SKM-1 (cell line): Measurements from ENCODE around the gene BCAT1.
"Not testable (repeated sequence)": the region's sequence is repeated elsewhere in the genome, so short reads cannot be mapped to it uniquely, and the experiment has no call there.

Experiments used
- DNase-seq: peaks from one replicate; lab custom pipeline; 2025; ENCODE audit not compliant: unreplicated experiment; lab: John Stamatoyannopoulos, UW

Gene BCAT1

DNA sequence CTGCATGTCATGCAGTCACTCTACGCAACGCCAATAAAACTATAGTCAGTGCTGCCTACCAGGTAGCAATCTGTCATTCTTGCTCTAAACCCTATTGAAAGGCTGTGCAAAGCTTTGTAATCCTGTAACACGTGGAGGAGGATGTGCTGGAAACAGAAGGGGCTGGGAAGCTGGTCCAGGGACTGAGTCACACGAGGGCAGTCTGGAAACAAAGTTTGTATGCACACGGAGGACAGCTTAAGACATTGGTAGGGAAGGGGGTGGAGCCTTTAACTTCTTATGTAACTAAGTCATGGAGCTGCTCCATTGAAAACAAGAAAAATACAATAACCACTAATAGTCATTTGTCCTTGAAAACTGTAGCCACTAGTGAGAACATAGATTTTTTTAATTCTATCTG lies 128.0 kb downstream of the BCAT1 start:
- no peak for DNase-seq

- DNase-seq, result no peak
Measured at GRCh38 chr12:24818351-24818750, 130.6 kb downstream of the BCAT1 start.

- no peak for DNase-seq
Measured at GRCh38 chr12:24815114-24815423, 133.8 kb downstream of the BCAT1 start.

DNA sequence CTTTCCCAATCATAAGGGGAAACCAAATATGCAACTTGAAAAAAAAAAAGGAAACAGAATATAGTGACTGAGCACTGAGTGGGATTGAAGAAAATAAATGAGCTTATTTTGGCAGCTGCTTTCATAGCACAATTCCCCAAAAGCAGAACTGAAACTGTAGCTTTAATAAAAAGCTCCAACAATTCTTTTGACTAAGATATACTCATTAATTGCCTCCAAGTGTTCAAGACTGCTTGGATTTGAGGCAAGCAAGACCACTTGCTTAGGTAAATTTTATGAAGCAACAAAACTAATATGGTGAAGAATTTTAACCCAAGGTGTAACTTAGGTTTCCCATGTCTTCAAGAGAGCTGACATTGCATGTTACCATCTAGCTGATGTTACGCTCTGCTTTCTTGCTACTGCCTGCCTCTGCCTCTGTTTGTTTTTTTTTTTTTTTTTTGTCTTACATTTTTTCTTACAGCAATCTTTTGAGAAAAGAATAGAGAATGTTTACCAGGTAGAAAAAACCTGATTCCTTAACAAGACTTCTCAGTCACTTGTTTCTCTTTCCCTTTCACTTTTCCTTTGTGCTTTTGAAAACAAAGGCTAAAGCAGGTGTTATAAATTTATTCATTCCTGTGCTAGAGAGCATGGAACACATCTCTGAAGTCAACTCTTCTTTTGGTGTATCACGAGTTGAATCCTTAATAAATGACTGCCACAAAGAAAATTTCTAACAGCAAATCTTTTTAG lies 134.4 kb downstream of the BCAT1 start:
- no peak for DNase-seq

GRCh38 chr12:24810378-24810777 lies 138.5 kb downstream of the BCAT1 start:
- no peak for DNase-seq

DNA sequence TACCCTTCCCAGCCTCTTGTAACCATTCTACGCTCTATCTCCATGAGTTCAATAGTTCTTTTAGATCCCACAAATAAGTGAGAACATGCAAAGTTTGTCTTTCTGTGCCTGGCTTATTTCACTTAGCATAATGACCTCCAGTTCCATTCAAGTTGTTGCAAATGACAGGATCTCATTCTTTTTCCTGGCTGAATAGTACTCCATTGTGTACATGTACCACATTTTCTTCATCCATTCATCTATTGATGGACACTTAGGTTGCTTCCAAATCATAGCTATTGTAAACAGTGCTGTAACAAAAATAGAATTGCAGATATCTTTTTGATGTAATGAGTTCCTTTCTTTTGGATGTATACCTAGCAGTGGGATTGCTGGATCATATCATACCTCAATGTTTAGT lies 139.6 kb downstream of the BCAT1 start:
- DNase-seq, result not testable (repeated sequence)

GRCh38 chr12:24808651-24809050 lies 140.2 kb downstream of the BCAT1 start:
- no peak for DNase-seq

DNA sequence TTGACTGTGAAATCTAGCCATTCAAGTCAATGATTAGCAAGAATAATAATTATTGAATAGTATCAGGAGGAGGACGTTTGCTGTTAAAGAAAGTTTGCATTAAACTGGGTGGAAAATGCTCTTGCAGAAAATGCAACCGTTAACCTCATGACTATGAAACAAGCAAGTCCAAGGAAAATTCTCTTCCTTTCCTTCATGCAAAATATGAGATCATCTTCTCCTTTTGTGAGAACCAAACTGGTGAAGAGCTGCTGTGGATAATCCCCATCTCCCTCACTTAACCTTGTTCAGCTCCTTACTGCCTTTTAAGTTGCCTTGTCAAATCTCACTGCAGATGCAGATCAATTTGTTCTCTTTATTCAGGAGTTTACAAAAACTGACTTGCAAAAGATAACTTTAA lies 142.5 kb downstream of the BCAT1 start:
- DNase-seq, result no peak

- DNase-seq, result no peak
Measured at GRCh38 chr12:24803430-24804245, 145.3 kb downstream of the BCAT1 start.

- no peak for DNase-seq
Measured at GRCh38 chr12:24798335-24798734, 150.6 kb downstream of the BCAT1 start.

GRCh38 chr12:24797901-24798300 lies 151.0 kb downstream of the BCAT1 start:
- DNase-seq, result no peak

DNA sequence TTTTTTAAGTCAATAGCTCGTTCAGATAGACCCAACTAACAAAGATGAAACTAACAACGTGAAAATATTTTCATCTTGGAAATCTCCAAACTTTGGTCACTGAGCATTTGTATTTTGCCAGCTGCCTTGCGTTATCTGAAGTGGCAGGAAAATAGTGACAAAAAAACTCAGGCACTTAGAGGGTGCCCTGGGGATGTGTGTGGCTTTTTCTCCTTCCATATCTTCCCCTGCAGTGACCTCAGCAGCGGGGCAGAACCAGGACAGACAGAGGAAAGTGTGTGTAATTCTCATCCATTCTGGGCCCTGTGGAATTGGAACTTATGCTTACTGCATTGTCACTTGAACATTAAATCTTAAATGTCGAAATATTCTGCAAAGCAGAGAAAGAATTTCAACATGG lies 152.0 kb downstream of the BCAT1 start:
- no peak for DNase-seq

DNA sequence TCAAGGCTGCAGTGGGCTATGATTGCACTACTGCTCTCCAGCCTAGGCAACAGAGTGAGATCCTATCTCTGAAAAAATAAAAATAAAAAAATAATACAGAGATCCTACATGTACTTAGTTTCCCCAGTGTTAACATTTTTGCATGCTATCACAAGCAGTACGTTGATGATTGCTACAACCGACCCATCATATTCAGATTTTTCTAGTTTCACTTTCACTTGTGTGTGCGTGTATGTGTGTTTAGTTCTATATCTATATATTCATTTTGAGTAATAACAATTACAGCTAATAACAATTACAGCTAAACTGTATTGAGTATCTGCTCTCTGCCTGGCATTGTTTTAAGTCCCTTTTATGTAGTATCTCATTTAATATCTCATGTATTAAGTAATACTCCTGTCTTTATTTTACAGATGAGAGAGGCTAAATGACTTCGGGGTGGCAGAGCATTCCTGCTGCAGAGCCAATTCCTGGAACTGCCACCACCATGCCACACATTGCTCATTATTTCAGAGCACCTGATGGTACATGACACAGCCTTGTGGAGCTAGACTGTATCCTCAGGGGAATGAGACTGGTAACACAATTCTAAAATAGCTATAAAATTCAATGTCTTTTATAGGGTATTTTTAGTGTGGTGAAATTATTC lies 153.1 kb downstream of the BCAT1 start:
- DNase-seq, result no peak

- DNase-seq, result no peak
Measured at GRCh38 chr12:24791622-24792021, 157.3 kb downstream of the BCAT1 start.

DNA sequence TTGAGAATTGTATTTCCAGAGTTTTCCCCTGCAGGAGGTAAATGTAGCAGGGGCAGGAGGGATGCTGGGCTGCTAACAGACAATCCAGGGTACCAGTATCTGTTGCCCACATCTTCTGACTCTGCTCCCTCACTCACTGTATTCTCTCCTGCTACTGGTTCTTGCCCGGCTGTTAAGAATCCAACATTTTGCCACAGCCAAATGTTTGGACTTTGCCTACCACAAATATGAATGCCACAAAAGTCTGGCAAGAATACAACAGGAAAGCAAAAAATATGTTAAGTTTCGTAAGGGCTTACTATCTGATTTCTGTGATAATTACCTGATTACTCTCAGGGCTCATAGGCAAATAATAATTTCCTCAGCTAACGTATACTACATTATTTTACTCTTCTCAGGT lies 160.0 kb downstream of the BCAT1 start:
- DNase-seq, result no peak

DNA sequence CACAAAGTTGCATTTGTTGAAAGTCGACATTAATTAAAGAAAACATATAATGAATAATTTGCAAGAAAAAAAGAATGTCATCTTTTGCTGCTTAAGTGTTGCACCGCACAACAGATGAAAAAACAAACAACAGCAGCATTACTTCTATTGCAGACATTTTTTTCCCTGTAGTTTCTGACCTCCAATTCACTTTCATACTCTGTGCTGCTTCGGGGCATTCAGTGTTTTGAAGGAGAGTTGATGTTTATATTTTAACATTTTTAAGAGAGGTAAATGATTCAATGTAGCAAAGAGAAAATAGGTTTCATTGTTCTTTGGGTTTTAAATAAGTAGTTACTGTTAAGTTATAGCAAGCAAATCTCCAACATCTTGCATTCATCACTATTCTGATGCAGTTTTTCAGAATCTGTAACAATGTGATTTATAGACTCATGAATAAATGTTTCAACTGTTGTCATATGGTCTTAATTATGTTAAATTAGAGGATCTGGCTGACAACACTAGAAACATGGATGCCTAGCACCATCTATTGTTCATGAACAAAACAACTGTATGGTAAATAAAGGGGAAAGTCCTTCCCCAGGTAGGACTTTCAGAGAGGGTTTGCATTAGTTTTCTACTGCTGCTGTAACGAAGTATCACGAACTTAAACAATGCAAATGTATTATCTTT lies 168.1 kb downstream of the BCAT1 start:
- no peak for DNase-seq

DNA sequence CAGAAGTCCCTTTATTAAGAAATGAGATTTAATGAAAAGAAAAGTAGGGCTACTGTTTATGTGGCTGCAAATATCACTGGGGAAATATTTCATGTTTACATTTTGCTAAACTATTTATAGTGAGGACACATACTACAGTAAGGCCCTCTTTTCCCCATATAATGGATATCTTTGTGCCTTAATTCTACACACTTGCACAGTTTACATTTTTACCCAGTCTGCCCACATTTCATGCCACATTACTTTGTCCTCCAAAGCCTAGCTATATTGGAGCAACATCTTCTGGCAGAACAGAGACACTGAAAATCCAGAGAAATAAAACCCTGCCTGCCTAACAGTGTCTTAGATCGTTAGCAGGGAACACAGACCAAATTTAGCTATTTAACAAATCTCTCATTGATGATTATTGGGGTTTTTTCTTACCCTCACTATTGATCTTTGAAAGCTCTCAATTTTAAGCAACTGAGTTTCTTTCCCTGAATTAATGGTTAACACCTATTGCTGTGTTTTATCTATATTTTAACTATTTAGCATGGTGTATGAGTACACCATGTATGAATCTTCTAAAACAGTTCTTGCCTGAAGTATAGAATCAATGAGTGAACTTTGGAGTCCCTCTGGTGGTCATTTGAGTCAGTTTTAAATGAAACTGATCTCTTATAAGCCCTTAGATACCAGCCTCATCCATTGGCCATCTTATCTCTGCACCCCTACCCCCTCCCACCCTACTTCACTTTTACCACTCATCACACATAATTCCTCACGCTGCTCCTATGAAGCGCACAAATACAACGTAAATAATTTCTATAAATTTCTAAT lies 170.2 kb downstream of the BCAT1 start:
- DNase-seq, result no peak

- DNase-seq, result no peak
Measured at GRCh38 chr12:24777359-24777758, 171.5 kb downstream of the BCAT1 start.

DNA sequence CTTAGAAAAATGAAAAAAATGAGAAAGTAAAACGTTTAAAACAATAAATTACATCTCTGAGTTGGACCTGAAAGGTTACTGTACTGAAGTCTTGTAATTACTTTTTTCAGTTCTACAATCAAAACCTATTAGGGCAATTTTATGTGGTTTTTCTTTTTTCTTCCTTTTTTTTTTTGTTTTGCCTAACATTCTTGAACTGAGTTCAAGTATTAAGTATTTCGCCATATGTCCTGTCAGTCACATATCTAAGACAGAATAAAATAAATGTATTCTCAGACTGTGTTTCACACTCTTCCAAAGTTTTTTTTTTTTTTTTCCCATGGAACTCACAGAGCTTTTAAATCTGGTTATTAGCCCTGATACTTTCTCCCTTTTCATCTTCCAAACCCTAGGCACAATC lies 172.0 kb downstream of the BCAT1 start:
- DNase-seq, result no peak

GRCh38 chr12:24775073-24775472 lies 173.8 kb downstream of the BCAT1 start:
- no peak for DNase-seq

GRCh38 chr12:24773996-24774395 lies 174.9 kb downstream of the BCAT1 start:
- DNase-seq, result no peak
